ENCODE measurements around the gene ADCY2. TPM values are rescaled to one million over a fixed set of nuclear protein-coding genes. Genes with fewer than 3 reads are reported as not detected.
A peak's percentile ranks its signal among the peaks of the same experiment; 100 is the strongest.

The ADCY2 gene
- total RNA-seq, 1 donor from 2014 or later = 0.95 TPM

DNA sequence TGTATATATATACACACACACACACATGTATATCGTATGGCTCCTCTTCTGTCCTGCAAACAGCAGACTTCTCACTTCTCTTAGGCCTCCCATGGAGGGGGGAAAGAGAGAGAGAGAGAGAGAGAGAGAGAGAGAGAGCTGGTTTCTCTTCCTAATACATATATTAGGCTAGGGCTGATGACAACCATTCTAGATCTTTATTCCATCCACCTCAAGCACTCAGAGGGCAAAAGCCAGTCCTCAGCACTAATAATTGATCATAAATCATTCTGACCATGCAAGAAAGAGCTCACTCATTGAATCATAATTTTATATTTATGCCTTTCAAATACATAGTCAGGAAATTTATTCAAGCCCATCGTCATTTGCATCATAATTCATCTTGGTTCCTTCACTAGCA, 408.0 kb downstream of the ADCY2 start:
- no peak for DNase-seq (ENCODE audit: low spot score)
- no peak overlapping the region for H3K4me3 Mint-ChIP-seq (ENCODE audit: unreplicated experiment)
- no peaks in the 10 kb centered on the region for H3K9me3 Mint-ChIP-seq (ENCODE audit: low read depth)
- TF ChIP-seq, protein P1, sequence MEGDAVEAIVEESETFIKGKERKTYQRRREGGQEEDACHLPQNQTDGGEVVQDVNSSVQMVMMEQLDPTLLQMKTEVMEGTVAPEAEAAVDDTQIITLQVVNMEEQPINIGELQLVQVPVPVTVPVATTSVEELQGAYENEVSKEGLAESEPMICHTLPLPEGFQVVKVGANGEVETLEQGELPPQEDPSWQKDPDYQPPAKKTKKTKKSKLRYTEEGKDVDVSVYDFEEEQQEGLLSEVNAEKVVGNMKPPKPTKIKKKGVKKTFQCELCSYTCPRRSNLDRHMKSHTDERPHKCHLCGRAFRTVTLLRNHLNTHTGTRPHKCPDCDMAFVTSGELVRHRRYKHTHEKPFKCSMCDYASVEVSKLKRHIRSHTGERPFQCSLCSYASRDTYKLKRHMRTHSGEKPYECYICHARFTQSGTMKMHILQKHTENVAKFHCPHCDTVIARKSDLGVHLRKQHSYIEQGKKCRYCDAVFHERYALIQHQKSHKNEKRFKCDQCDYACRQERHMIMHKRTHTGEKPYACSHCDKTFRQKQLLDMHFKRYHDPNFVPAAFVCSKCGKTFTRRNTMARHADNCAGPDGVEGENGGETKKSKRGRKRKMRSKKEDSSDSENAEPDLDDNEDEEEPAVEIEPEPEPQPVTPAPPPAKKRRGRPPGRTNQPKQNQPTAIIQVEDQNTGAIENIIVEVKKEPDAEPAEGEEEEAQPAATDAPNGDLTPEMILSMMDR (IDR thresholded peaks at IDR 0.05) = no peak
- no peak overlapping the region for H3K27ac Mint-ChIP-seq (ENCODE audit: unreplicated experiment)
- H3K4me1 Mint-ChIP-seq (ENCODE audit: low read depth) = no peaks in the 10 kb centered on the region
- H3K27me3 Mint-ChIP-seq (ENCODE audit: low read depth) = peaks cover 8% of the 10 kb centered on the region
- no peaks in the 10 kb centered on the region for H3K36me3 Mint-ChIP-seq (ENCODE audit: low read depth)

DNA sequence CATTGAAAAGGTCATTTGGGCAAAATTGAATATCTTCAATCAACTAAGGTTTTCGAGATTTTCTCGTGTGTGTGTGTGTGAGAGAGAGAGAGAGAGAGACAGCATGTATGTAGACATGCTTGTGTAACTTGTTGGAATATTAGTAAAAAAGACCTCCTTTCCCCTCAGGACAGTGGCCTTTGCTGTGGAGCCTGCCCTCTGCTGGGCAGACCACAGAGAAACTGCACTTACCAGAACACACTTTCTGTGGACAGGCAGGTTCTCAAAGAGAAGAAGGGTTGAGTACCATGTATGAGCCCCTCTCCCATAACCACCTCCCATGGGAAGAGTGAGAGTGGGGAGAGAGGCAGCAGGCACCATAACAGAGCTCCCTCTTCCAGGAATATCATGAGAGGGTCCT, 409.4 kb downstream of the ADCY2 start:
- H3K27ac Mint-ChIP-seq (ENCODE audit: unreplicated experiment) = no peak overlapping the region
- no peaks in the 10 kb centered on the region for H3K4me1 Mint-ChIP-seq (ENCODE audit: low read depth)
- peaks cover 11% of the 10 kb centered on the region for H3K27me3 Mint-ChIP-seq (ENCODE audit: low read depth)
- TF ChIP-seq, protein P1 (IDR thresholded peaks at IDR 0.05) = peak; percentile 54
- H3K4me3 Mint-ChIP-seq (ENCODE audit: unreplicated experiment) = no peak overlapping the region
- no peaks in the 10 kb centered on the region for H3K36me3 Mint-ChIP-seq (ENCODE audit: low read depth)
- no peaks in the 10 kb centered on the region for H3K9me3 Mint-ChIP-seq (ENCODE audit: low read depth)
- no peak for DNase-seq (ENCODE audit: low spot score)

DNA sequence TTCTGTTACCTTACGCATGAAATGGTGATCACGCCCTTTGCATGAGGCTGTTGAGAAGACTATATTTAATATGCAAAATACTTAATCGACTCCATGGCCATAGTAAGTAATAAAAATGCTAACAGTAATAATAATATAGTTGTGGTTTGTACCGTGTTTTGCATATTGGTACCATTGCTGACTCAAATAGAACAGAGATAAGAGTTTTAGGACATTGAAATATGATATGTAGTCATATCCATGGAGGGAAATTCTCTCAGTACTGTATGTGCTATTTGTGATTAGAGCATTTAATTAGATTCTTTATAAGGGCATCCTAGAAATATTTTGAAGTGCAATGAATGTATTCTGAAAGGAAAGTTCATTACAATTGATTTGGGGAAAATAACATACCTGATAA, 413.1 kb downstream of the ADCY2 start:
- Mint-ChIP-seq H3K27me3 (ENCODE audit: low read depth) (peaks cover 24% of the 10 kb centered on the region), H3K9me3 (ENCODE audit: low read depth) (no peaks in the 10 kb centered on the region), H3K27ac (ENCODE audit: unreplicated experiment) (no peak overlapping the region), H3K4me1 (ENCODE audit: low read depth) (no peaks in the 10 kb centered on the region), H3K4me3 (ENCODE audit: unreplicated experiment) (no peak overlapping the region), H3K36me3 (ENCODE audit: low read depth) (no peaks in the 10 kb centered on the region)
- DNase-seq (ENCODE audit: low spot score) = no peak
- TF ChIP-seq, protein P1 (IDR thresholded peaks at IDR 0.05) = no peak

DNA sequence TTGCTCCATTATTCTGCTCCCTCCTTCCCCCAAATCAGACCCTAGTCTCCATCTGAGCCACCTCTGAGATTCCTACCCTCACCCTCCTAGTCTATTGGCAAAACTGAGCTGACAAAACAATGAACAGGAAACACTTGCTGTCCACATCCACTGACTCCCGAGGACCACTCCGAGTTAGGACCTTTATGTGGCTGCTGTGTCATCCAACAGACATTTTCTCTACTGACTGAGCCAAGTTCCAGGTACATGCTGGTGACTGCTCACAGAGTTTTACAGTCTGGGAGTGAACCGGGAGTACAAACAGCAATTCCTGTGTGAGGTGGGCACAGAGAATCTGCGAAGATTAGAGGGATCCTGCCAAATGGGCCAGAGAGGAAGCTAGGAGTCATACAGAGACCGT, 415.8 kb downstream of the ADCY2 start:
- Mint-ChIP-seq H3K36me3 (ENCODE audit: low read depth) (no peaks in the 10 kb centered on the region), H3K4me1 (ENCODE audit: low read depth) (no peaks in the 10 kb centered on the region), H3K27me3 (ENCODE audit: low read depth) (peaks cover 31% of the 10 kb centered on the region), H3K4me3 (ENCODE audit: unreplicated experiment) (no peak overlapping the region), H3K9me3 (ENCODE audit: low read depth) (no peaks in the 10 kb centered on the region), H3K27ac (ENCODE audit: unreplicated experiment) (no peak overlapping the region)
- TF ChIP-seq, protein P1 (IDR thresholded peaks at IDR 0.05) = no peak
- no peak for DNase-seq (ENCODE audit: low spot score)

DNA sequence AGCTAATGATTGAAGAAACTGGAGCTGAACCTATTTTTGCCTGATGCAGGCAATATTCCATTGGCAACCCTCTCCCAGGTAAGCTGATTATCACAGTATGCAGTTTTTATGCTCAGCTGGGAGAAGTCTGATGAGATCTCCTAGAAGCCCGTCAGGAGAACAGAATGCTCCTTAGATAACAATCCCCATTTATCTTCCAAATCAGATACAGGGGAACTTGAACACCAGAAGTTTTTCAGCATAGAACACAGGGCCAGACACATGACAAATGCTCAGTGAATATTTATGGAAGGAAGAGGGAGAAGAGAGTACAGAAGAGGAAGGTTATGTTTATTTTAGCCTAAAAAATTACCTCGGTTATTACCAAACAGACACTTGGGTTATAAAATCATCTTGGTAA, 417.1 kb downstream of the ADCY2 start:
- no peaks in the 10 kb centered on the region for H3K9me3 Mint-ChIP-seq (ENCODE audit: low read depth)

More for the DNA sequence above, 417.1 kb downstream of the ADCY2 start:
- Mint-ChIP-seq H3K27ac (ENCODE audit: unreplicated experiment) (no peak overlapping the region), H3K36me3 (ENCODE audit: low read depth) (no peaks in the 10 kb centered on the region), H3K27me3 (ENCODE audit: low read depth) (peaks cover 26% of the 10 kb centered on the region), H3K4me1 (ENCODE audit: low read depth) (no peaks in the 10 kb centered on the region), H3K4me3 (ENCODE audit: unreplicated experiment) (no peak overlapping the region)
- no peak for DNase-seq (ENCODE audit: low spot score)
- TF ChIP-seq, protein P1 (IDR thresholded peaks at IDR 0.05) = no peak

Measured in chondrocyte (in vitro differentiated cells).